ENCODE measurements around the gene FGGY.
"Not testable (repeated sequence)": the region's sequence is repeated elsewhere in the genome, so short reads cannot be mapped to it uniquely, and the experiment has no call there.

FGGY gene

DNA sequence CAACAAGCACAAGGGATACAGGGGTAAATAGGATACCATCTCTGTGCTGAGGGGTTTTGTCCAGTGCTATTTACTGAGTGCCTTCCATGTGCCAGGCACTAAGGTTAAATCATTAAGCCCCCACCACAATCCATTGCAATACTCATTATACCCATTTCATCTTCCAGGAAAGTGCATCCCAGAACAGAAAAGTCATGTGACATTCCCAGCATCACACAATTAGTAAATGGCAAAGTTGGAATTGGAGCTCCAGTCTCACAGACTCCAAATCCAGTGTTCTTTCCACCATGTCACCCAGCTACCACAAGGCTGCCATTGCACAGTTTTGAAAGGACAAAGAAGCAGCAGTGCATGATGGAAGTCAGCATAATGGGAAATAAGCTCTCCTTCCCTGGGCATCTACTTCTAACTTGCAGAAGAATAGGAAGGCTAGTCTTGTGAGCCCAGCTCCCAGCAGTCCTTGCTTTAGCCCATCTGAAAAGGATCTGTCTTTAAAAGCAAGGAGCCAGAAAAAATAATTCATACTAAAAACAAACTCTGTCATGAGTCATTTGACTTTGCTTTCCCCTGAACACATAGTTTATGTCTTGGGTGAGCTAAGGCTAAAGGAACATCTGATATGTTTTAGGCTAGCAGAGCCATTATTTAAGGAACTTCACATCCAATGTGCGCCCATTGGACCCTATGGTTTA, 406.5 kb downstream of the FGGY start:
- peak; percentile 70 for DNase-seq (ENCODE audit: low read depth)

DNA sequence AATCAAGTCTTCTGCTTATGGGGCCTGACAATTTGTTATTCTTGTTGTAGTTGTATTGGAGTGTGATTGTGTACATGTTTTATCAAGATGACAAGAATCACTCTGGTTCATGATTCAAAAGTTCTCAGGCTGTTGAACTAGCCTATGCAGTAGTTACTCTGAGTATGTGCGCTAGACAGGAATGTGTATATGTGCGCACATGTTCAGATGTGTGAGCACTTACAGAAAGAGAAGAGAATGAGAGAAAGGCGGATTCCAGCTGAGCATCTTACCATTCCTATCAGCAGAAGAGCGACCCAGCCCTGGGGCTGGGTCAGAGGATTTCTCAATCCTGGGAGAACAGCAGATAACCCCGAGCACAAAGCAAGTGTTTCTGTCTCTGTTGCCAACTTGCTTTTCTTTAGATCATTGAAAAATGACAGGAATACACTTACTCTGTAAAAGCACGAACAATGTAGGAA, 407.1 kb downstream of the FGGY start:
- DNase-seq (ENCODE audit: low read depth), result no peak

DNA sequence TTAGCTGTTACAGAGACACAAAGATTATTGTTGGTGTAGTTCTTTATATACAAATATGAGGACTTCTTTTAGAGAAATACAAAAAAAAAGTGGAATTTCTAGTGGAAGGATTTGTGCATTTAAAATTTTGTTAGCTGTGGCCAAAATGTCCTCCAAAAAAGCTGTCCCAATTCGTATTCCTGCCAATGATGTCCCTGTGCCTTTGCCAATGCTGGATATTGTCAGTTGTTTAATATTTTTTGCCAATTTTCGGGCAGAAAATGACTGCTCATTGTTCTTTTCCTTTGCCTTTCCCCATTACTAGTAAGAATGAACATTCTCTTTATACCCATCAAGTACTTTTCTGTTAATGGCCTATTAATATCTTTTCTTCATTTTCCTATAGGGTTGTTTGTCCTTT, 407.8 kb downstream of the FGGY start:
- DNase-seq (ENCODE audit: low read depth), result no peak

DNA sequence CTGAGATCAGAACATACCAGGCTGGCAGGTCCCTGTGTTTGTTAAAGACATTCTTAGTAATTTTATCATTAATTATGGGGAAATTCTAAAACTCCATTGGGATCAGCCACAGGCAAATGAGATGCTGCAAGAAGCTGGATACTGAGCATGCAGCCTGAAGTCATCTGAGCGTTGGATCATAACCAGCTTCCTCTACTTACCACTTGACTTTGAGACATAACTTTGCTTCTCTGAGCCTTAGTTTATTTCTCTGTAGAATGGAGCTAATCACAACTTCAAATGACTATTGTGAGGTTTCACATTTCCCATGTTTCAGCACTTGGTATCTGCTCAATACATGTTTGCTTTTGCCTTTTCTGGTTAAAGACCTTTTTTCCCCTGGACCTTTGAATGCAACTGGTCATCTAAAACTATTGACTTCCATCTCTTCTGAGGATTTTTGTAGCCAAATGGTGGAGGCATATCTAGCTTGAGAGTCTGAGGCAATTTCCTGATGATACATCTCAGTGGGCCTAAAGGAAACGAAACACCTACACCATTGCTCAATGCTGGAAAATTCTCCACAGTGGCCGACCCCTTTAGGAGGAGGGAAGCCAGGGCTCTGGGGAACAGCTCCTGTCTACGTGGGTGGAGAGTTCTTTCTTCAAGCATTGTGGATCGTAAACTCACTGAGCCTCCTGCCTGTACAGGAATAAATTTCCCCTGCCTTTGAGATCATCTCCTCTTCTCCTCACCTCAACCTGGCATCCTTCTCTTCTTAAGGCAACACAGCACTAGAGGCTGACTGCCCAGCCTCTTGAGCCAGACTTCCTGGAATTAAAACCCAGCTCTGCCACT, 408.8 kb downstream of the FGGY start:
- peak; percentile 71 for DNase-seq (ENCODE audit: low read depth)

DNA sequence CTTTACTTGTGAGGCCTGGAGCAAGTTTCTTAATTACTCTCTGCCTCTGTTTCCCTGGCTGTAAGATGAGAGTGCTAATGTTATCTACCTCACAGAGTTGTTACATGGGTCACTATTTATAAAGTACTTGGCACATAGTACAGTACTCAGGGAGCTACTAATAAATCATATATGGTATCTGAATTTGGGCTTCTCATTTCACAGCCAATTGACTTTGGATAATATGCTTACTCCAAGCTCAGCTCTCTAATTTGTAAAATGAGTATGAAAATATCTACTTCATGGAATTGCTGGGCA, 409.4 kb downstream of the FGGY start:
- no peak for DNase-seq (ENCODE audit: low read depth)

DNA sequence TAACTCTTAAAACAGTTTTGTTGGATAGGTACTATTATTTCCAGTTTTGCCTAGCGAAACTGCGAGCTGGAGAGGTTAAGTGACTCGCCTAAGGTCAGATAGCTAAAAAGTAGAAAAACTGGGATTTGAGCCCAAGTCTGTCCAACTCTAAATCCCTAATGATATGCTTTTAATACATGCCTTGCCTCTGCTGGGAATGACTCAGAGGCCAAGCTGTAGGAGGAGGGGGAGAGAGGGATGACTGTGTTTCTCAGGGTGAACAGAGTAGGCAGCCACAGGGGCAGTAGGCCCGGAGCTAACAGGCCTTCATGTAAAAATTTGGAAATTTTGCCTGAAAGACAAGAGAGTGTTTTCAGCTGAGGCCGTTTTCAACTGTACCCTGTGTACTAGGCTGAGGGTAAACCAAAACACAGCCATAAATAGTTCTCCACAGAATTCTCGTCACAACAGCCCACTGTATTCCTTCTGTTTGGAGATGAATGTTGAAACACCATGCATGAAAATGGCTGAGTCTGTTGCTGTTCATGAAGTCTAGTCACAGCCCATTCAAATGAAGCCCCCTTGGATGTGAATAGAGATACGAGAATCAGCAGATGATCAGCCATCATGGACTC, 410.4 kb downstream of the FGGY start:
- peak; percentile 93 for DNase-seq (ENCODE audit: low read depth)

DNA sequence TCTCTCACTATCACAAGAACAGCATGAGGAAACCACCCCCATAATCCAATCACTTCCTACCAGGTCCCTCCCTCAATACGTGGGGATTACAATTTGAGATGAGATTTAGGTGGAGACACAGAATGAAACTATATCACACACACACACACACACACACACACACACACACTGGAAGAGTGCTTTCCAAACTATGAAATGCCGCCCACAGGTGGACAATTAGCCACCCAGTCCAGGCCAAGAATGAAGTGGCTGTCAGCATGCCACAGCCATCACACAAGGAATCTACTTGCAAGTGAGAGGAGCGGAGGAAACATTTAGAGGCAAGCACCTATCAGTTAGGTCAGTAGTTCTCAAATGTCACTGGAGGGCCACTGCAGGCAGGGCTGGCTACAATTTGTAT, 412.4 kb downstream of the FGGY start:
- no peak for DNase-seq (ENCODE audit: low read depth)

DNA sequence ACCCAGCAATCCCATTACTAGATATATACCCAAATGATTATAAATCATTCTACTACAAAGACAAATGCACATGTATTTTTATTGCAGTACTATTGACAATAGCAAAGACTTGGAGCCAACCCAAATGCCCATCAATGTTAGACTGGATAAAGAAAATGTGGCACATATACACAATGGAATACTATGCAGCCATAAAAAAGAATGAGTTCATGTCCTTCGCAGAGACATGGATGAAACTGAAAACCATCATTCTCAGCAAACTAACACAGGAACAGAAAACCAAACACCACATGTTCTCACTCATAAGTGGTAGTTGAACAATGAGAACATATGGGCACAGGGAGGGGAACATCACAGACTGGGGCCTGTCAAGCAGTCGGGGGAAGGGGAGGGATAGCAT, 414.0 kb downstream of the FGGY start:
- DNase-seq (ENCODE audit: low read depth), result not testable (repeated sequence)

DNA sequence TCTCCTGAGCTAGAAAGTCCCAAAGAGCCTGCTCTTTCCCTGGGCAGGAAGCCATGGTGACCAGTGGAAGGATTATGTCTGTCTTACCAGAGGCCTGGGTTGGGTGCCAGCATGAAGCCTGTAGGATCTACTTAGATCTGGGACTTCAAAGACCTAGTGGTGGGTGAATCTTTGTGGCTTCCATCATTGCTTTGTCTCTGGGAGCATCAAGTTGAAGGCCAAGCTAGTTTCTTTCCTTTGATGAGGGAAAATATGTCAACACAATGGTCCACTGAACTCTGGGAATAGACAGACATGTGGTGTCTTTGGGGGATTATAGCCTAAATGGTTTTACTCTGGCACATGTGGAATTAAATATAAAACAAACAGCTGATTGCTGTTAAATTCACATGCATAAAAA, 417.3 kb downstream of the FGGY start:
- no peak for DNase-seq (ENCODE audit: low read depth)

DNA sequence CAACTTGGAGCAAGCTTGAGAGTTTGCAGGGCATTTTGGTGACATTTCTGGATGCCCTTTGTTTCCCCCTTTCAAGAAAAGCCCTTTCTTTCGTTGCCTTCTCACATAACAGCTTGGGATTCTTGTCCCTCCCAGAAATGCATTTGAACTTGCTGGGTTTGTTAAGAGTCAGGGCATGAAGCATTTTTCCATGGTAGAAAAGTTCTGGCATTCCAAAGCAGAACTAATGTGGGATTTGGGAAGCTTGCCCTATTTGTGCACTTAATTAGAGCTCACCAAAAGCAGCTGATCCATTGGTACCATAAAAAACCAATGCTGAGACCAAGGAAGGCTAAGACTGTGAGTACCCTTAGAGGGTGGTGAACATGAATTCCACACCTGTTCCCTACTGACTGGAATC, 418.1 kb downstream of the FGGY start:
- no peak for DNase-seq (ENCODE audit: low read depth)

DNA sequence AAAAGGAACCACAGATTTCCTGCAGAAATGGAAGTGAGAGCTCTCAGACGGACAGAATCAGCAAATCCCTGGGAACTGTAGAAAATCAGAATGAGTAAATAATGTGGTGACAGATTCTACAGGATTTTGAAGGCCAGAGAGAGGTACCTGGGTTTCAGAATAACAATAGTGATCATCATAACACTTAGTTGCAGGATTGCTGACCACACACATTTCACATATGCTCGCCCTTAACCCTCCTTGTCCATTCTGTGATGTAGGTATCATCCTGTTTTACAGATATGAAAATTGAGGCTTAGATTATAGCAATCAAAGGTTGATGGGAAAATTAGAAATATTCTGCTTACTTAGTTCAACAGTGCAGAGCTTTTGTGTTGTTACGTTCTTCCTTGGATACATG, 419.9 kb downstream of the FGGY start:
- no peak for DNase-seq (ENCODE audit: low read depth)

DNA sequence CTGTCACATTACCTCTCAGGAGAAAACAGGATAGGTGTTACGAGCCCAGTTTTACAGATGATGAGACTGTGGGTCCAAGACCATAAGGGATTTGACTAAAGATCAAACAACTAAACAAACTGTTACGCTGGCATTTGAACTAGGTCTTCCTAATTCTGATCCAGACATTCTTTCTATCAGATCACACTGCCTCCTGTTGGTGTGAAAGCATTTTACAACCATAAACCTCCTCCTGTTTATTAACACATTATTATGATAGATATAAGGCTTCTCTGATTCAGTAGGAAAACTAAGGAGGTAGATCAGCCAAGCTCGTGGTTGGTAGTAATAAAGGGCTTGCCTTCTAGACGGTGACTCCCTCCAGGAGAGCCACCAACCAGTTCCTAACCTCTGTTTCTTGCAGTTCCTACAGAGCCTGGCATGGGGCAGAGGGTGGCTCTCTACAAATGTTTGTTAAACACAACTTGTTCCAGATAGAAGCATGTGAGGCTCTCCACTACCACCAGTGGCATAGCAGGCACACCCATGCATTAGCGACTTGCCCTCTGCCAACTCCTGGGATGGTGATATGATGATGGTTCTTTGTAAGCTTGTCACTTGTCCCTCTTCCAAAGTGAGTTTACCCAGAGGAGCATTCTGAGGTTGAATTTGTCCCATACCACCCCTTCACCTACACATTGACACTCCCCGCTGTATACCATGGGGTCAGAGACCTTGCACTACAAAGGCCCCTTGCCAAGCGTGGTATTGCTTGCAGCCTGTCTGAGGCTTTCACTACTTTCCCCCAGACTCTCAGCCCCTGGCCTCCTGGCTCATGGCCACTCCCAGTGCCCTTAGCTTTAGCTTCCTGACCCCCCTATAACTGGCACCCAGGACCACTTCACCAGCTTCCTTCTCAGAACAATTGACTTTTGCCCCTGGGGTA, 421.4 kb downstream of the FGGY start:
- DNase-seq (ENCODE audit: low read depth), result no peak

DNA sequence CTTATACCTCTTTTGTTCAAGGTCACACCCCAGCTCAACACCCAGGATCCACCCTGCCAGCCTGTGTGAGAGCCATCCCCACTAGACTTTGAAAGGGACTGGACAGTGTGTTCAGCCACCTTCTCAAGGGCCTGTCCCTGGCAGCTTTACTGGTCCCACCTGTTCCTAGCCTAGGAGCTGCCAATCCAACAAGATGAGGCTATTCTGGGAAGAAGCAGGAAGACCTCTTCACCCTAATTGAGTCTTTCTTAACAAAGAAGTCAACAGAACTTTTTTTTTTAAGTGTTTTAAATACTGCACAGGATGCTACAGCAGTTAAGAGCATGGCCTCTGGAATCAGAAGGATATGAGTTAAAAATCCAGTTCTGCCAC, 422.1 kb downstream of the FGGY start:
- DNase-seq (ENCODE audit: low read depth), result no peak

DNA sequence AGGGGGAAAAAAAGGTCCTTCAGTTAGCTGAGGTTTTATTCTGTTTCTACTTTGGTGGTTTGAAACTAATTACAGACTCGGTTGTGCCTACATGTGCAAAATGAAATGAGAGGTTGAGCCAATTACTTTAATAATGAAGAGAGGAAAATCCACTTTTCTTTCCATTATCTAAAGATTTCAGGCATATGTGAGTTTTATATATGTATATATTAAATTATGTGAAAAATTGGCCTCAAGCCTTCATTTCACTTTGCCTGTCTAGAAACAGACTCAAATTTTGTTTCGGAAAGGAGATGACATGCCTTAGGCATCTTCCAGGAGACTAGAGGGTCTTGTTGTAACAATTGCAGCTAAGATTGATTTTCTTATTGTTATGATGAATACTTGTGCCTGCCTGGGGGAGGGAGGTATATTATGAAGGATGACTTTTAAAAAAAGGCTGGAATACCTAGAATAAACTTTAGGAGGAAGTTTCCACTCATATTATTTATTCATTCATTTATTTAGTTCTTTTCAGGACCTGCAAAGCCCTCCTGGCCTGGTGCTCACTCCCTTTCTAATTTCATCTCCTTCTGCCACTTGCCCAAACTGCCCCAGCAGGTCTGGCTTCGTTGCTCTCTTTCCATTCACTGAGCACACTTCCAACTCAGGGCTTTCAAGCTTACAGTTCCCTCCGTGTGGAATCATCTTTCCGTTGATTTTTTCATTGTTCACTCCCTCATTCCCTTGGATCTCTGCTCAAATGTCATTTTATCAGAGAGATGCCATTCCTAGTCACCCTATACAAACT, 423.6 kb downstream of the FGGY start:
- DNase-seq (ENCODE audit: low read depth), result no peak

DNA sequence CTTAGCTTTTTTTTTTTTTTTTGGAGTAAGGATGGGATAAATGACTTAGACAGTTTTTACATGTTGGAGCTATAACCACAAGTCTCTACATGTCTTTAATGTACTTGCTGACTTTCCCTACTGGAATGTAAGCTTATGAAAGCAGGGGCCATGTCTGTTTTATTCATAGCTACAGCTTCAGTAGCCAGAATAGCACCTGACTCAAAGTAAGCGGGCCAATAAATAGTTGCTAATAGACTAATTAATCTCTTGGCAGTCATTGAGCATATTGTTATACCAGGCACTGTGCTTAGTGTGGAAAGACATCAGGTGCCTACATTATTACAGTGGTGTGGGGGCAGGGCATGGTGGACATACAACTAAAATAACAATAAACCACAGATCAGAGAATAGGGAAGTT, 433.4 kb downstream of the FGGY start:
- peak; percentile 67 for DNase-seq (ENCODE audit: low read depth)

DNA sequence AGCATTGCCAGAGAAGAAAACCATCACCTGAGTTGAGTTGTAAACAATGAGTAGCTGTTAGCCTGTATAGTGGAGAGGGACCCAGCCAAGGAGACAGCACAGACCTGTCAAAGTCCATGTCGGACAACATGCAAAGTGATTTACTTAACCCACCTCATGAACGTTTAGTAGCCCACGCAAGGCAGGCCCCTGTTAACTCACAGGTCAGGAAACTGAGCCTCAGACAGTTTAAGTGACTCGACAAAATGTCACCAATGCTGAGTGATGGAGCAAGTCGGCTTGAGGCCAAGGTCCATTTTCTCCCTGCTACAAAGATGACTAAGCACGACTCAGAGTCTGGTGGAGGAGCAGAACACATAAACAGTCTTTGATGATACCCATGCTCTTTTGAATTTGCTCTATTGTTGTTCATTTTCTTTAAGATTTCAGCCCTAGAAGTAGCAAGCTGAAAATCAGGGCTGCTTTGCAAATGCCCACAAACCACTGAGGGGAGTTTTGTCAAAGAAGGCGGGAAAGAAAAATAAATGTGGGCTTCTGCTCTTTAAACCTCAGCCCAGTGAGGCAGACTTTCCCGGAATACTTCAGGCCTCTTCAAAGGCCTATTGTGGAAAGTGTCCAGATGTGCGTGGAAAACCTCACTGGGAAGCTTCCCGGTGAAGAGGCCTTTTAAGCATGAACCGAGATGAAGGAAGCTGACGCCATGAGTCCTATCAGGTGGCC, 434.0 kb downstream of the FGGY start:
- DNase-seq (ENCODE audit: low read depth), result peak; percentile 87

DNA sequence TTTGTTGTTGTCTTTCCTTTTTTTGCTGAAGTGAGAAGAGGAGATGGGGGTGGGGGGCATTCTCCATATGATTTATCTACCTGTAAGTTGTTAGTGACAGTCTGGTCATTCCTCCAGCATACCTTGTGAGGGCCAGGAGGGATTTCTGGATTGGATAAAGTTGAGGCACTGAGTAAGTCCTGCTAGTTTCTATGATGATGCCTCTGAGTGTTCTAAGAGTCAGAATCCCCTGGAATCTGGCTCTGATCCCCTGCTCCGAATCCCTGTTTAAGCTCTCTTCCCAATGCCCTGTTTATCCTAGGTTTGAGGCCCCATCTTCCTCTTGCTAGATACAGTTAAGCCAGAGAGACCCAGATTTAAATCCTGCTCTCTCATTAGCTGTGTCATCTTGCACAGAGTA, 434.7 kb downstream of the FGGY start:
- DNase-seq (ENCODE audit: low read depth), result no peak

DNA sequence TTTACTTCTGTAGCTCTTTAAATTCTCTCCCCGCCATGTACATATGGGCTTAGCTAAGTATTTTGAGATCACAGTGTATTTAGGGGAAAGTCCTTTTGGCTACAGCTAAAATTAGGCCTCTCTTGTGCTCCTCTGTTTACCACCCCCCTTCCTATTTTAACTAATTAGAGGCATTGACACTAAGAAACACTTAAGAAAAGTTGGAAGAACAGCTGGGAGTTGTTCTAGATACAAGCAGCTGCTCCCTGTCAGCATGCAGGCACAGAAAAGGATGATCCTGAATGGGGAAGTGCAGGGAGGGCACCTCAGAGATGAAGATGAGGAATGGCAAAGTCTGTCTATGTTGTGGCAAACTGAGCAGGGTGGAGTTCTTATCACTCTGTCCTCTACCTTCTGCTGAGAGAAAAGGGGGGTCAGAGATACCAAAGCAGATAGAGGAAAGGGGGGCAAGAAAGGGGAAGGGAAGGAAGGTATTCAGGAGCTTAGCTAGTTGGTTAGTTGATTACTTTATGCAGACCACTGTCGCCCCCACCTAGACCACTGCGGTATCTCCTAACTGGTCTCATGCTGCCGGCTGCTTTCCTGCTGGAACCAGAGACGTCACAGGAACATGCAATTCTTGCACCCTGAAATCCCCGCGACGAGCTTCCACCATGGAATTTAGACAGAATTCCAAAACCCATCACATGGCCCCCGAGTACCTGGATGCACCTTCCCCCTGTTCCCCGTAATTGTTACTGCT, 435.5 kb downstream of the FGGY start:
- DNase-seq (ENCODE audit: low read depth), result no peak

DNA sequence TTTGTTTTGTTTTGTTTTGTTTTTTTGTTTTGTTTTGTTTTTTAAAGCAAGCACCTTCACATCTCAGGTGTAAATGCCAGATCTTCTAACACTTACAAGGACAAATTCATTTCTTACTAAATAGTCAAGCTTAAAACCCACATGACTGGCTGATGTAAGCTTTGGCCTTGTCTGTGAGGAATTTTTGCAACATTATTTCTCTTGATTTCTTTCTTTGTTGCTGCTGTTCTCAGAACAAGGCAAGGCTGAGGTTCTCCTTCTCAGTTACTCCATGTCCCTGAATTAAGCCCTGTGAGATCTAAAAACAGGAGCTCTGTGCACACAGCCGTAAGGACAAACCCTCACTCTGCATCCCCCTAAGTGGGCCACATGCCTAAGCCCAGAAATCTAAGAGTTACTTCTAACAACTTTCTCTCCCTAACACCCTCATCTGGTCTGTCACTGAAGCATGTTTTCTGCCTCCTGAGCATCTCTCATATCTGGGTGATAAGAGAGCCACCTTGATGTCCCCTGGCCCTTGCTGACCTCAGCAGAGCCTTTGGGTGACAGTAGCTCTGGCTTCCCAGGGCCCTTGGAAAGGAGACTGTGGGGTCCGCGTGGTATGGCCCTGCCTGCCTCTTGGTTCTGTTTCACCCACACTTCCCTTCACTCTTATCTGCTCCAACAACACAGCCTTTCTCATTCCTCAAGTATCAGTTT, 436.7 kb downstream of the FGGY start:
- DNase-seq (ENCODE audit: low read depth), result peak; percentile 36
